GM12892 (cell line): ENCODE data around the gene TMEM134.

Experiments used
- POLR2A ChIP-seq: IDR thresholded peaks from 2 replicates; pipeline ENCODE4 v1.6.1; 2011; ENCODE audit warnings: low read depth, low read length, control low read depth
- POLR2AphosphoS5 ChIP-seq: IDR thresholded peaks from 2 replicates; pipeline ENCODE4 v1.6.1; 2011; ENCODE audit warnings: low read depth, low read length, control low read depth
- TAF1 ChIP-seq: IDR thresholded peaks from 2 replicates; pipeline ENCODE4 v1.6.1; 2011; ENCODE audit warnings: low read depth, mild to moderate bottlenecking, control low read depth, low read length, borderline replicate concordance

GRCh38 chr11:67441731-67442351, 27.2 kb downstream of the TMEM134 start:
- TF ChIP-seq POLR2A (no peak), TAF1 (no peak), POLR2AphosphoS5 (no peak)
